Measurements from ENCODE around the gene PFN3. TPM values are rescaled to one million over a fixed set of nuclear protein-coding genes. Genes with fewer than 3 reads are reported as not detected.
A peak's percentile ranks its signal among the peaks of the same experiment; 100 is the strongest.

Gene PFN3
- total RNA-seq, 2 donors from 2014 or later, result not detected

DNA sequence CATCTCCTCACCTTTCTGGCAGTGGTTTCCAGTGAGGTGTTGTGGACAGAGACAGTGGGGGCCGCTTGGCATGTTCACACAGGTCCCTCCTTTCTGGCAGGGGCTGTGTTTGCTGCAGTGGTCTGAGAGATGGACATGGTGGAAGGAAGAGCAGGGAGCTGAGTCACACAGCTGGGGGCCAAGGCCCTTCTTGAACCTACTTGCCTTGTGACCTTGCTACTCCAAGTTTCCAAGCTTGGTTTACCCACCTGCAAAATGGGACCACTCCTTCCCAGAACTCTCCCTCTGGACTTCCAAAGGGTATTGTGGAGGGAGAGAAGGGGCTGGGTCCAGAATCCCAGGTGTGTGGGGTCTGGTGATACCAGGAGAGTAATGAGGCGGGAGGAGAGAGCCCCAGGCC is 4.9 kb upstream of the PFN3 start:
- Mint-ChIP-seq H3K36me3 (ENCODE audit: insufficient read depth in 2 of 2) (no peaks in the 10 kb centered on the region), H3K27me3 (ENCODE audit: low read depth) (peaks cover 23% of the 10 kb centered on the region), H3K4me1 (ENCODE audit: low read depth) (peaks cover 33% of the 10 kb centered on the region), H3K9me3 (no peaks in the 10 kb centered on the region), H3K27ac (no peak overlapping the region), H3K4me3 (peak overlapping the region; percentile 92 to 93)
- DNase-seq (no peak), ATAC-seq (replicated peaks in 1 of 2) (no peak)

DNA sequence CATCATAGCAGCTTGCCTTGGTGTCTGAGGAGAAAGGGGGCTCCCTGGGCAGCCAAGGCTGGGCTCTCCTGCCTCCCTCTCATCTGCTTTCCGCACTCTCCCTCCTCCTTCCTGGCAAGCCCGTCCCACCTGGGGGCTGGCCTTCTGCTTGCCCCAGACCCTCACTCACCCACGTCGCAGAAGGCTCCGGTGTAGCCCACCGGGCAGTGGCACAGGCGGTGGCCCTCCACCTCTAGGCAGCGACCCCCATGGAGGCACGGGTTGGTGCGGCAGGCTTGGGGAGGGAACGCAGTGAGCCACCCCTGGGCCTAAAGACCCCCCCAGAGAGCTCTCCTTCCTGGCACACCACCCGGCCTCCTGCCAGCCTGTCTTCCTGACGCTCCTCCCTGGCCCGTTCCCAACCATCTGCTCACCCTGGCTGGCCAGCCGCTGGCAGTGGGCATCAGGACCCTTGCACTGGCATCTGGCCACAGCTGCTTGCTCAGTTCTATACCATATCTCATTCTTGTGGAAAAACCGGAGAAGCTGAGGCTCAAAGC is 4.2 kb upstream of the PFN3 start:
- ATAC-seq (replicated peaks in 1 of 2), result no peak
- no peaks in the 10 kb centered on the region for H3K9me3 Mint-ChIP-seq
- H3K4me3 Mint-ChIP-seq, result peak overlapping the region; percentile 92 to 93
- DNase-seq, result no peak
- peaks cover 23% of the 10 kb centered on the region for H3K27me3 Mint-ChIP-seq (ENCODE audit: low read depth)
- H3K27ac Mint-ChIP-seq, result no peak overlapping the region
- no peaks in the 10 kb centered on the region for H3K36me3 Mint-ChIP-seq (ENCODE audit: insufficient read depth in 2 of 2)
- H3K4me1 Mint-ChIP-seq (ENCODE audit: low read depth), result peaks cover 32% of the 10 kb centered on the region

- Mint-ChIP-seq H3K27me3 (ENCODE audit: low read depth) (peaks cover 23% of the 10 kb centered on the region), H3K9me3 (no peaks in the 10 kb centered on the region), H3K36me3 (ENCODE audit: insufficient read depth in 2 of 2) (no peaks in the 10 kb centered on the region), H3K27ac (no peak overlapping the region), H3K4me3 (peak overlapping the region; percentile 92 to 93), H3K4me1 (ENCODE audit: low read depth) (peaks cover 32% of the 10 kb centered on the region)
- DNase-seq (peak; percentile 91 to 92), ATAC-seq (replicated peaks in 1 of 2) (peak; percentile 89 to 91)
Observed at GRCh38 chr5:177403792-177404640, 3.6 kb upstream of the PFN3 start.

- peak overlapping the region; percentile 92 to 93 for H3K4me3 Mint-ChIP-seq
- no peaks in the 10 kb centered on the region for H3K9me3 Mint-ChIP-seq
- ATAC-seq (replicated peaks in 1 of 2), result peak; percentile 40 to 46
- H3K4me1 Mint-ChIP-seq (ENCODE audit: low read depth), result peaks cover 32% of the 10 kb centered on the region
- no peaks in the 10 kb centered on the region for H3K36me3 Mint-ChIP-seq (ENCODE audit: insufficient read depth in 2 of 2)
- H3K27ac Mint-ChIP-seq, result no peak overlapping the region
- peaks cover 23% of the 10 kb centered on the region for H3K27me3 Mint-ChIP-seq (ENCODE audit: low read depth)
- peak; percentile 68 to 71 for DNase-seq
Observed at GRCh38 chr5:177403102-177403791, 2.8 kb upstream of the PFN3 start.

DNA sequence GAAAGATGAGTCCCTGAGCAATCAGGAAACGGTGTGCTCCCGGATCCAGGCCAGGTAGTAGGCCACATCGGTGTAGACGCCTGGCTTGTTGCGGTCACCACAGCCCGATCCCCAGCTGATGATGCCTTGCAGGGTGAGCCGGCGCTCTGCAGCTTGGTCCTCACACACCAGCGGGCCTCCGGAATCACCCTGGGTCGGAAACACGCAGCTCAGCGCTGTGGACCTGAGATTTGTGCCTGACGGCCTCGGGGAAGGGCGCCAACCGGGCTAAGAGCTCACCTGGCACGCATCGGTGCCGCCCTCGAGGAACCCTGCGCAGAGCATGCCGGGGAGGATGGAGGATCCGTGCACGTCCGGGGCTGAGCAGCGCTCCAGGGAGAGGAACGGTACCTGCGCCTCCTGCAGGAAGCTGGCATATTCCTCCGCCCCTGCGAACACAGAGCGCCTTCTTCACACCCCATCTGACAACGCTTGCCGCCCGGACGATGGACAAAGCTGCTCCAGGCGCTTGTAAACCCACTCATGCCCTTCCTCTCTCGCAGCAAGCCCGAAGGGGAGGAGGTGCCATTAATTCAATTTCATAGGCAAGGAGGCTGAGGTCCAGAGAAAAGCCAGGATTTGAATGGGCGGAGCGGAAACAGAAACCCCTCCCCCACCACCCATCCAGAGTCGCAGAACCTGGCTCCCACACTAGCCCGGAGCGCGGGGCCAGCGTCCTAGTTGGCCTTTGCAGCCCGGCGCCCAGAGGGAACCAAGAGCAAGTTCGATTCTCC is 2.0 kb upstream of the PFN3 start:
- H3K4me1 Mint-ChIP-seq (ENCODE audit: low read depth), result peaks cover 32% of the 10 kb centered on the region
- ATAC-seq (replicated peaks in 1 of 2), result peak; percentile 30 to 40
- H3K9me3 Mint-ChIP-seq, result no peaks in the 10 kb centered on the region
- no peaks in the 10 kb centered on the region for H3K36me3 Mint-ChIP-seq (ENCODE audit: insufficient read depth in 2 of 2)
- H3K27ac Mint-ChIP-seq, result no peak overlapping the region
- peaks cover 23% of the 10 kb centered on the region for H3K27me3 Mint-ChIP-seq (ENCODE audit: low read depth)
- peak; percentile 70 to 79 for DNase-seq
- peak overlapping the region; percentile 92 to 93 for H3K4me3 Mint-ChIP-seq

DNA sequence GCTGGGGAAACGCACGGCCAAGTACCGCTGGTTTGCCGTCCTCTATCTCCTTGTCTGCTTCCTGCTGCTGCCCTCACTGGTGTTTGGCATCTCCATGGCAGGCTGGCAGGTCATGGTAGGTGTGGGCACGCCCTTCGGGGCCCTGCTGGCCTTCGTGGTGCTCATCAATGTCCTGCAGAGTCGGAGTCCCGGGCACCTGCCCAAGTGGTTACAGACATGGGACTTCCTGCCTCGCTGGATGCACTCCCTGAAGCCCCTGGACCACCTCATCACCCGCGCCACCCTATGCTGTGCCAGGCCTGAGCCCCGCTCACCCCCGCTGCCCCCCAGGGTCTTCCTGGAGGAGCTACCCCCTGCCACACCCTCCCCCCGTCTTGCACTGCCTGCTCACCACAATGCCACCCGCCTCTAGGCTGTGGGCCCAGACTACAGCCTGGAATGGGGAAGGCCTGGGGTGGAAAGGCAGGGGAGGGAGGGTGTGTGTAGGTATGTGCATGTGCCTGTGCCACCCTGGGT is 2.5 kb downstream of the PFN3 start:
- DNase-seq, result no peak
- Mint-ChIP-seq H3K4me1 (ENCODE audit: low read depth) (peaks cover 12% of the 10 kb centered on the region), H3K4me3 (no peak overlapping the region), H3K27ac (no peak overlapping the region), H3K36me3 (ENCODE audit: insufficient read depth in 2 of 2) (no peaks in the 10 kb centered on the region), H3K27me3 (ENCODE audit: low read depth) (peaks cover 18% of the 10 kb centered on the region), H3K9me3 (no peaks in the 10 kb centered on the region)
- no peak for ATAC-seq (replicated peaks in 1 of 2)

DNA sequence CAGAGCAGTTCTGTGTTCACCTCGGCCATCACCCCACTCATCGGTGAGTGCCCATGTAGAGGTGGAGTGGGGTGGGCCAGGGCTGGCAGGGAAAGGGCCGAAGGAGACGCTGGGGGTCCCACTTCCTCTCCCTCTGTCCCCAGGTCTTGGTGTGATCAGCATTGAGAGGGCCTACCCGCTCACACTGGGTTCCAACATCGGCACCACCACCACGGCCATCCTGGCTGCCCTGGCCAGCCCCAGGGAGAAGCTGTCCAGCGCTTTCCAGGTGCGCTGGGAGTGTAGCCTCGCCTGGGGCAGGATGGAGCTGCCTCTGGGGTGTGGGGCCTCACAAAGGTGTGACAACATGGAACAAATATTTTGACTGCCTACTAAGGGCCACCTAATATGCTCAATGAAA is 3.7 kb downstream of the PFN3 start:
- ATAC-seq (replicated peaks in 1 of 2) (no peak), DNase-seq (no peak)
- no peaks in the 10 kb centered on the region for H3K9me3 Mint-ChIP-seq
- H3K27me3 Mint-ChIP-seq (ENCODE audit: low read depth), result peaks cover 7% of the 10 kb centered on the region
- H3K4me3 Mint-ChIP-seq, result no peak overlapping the region
- peaks cover 1% of the 10 kb centered on the region for H3K4me1 Mint-ChIP-seq (ENCODE audit: low read depth)
- no peaks in the 10 kb centered on the region for H3K36me3 Mint-ChIP-seq (ENCODE audit: insufficient read depth in 2 of 2)
- H3K27ac Mint-ChIP-seq, result no peak overlapping the region

- ATAC-seq (replicated peaks in 1 of 2), result no peak
- H3K36me3 Mint-ChIP-seq (ENCODE audit: insufficient read depth in 2 of 2), result no peaks in the 10 kb centered on the region
- H3K27me3 Mint-ChIP-seq (ENCODE audit: low read depth), result no peaks in the 10 kb centered on the region
- H3K4me1 Mint-ChIP-seq (ENCODE audit: low read depth), result peaks cover 8% of the 10 kb centered on the region
- H3K27ac Mint-ChIP-seq, result no peak overlapping the region
- no peaks in the 10 kb centered on the region for H3K9me3 Mint-ChIP-seq
- no peak overlapping the region for H3K4me3 Mint-ChIP-seq
- DNase-seq, result no peak
Observed at GRCh38 chr5:177396078-177396477, 4.4 kb downstream of the PFN3 start.

GRCh38 chr5:177393990-177394389 is 6.5 kb downstream of the PFN3 start:
- Mint-ChIP-seq H3K27me3 (ENCODE audit: low read depth) (no peaks in the 10 kb centered on the region), H3K4me3 (no peak overlapping the region), H3K9me3 (no peaks in the 10 kb centered on the region), H3K36me3 (ENCODE audit: insufficient read depth in 2 of 2) (no peaks in the 10 kb centered on the region), H3K4me1 (ENCODE audit: low read depth) (peaks cover 29% of the 10 kb centered on the region), H3K27ac (no peak overlapping the region)
- DNase-seq (no peak), ATAC-seq (replicated peaks in 1 of 2) (no peak)

GRCh38 chr5:177393206-177393765 is 7.2 kb downstream of the PFN3 start:
- Mint-ChIP-seq H3K9me3 (no peaks in the 10 kb centered on the region), H3K27me3 (ENCODE audit: low read depth) (no peaks in the 10 kb centered on the region), H3K4me3 (no peak overlapping the region), H3K36me3 (ENCODE audit: insufficient read depth in 2 of 2) (no peaks in the 10 kb centered on the region), H3K27ac (no peak overlapping the region), H3K4me1 (ENCODE audit: low read depth) (peaks cover 36% of the 10 kb centered on the region)
- DNase-seq (no peak), ATAC-seq (replicated peaks in 1 of 2) (no peak)

DNA sequence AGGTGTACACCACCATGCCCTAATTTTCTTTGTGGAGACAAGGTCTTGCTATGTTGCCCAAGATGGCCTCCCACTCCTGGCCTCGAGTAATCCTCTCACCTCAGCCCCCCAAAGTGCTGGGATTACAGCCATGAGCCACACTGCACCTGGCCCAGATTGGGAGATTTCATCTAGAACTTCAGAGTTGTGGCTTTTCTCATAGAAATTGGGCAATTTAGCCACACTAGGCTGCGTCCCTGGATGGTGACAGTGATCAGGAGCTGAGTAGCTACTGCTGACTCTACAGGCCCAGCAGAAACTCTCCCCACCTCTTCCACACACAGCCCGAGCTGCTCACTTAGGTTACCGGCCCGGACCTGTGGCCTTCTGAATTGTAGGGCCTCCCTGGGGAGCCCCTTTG is 7.7 kb downstream of the PFN3 start:
- Mint-ChIP-seq H3K4me1 (ENCODE audit: low read depth) (peaks cover 37% of the 10 kb centered on the region), H3K9me3 (no peaks in the 10 kb centered on the region), H3K36me3 (ENCODE audit: insufficient read depth in 2 of 2) (no peaks in the 10 kb centered on the region), H3K4me3 (no peak overlapping the region), H3K27me3 (ENCODE audit: low read depth) (no peaks in the 10 kb centered on the region), H3K27ac (no peak overlapping the region)
- DNase-seq (no peak), ATAC-seq (replicated peaks in 1 of 2) (no peak)

- no peaks in the 10 kb centered on the region for H3K9me3 Mint-ChIP-seq
- no peaks in the 10 kb centered on the region for H3K27me3 Mint-ChIP-seq (ENCODE audit: low read depth)
- peak overlapping the region; percentile 26 to 71 for H3K4me3 Mint-ChIP-seq
- DNase-seq (peak; percentile 87 to 91), ATAC-seq (replicated peaks in 1 of 2) (peak; percentile 59 to 63)
- H3K4me1 Mint-ChIP-seq (ENCODE audit: low read depth), result peaks cover 37% of the 10 kb centered on the region
- peak overlapping the region; percentile 78 for H3K27ac Mint-ChIP-seq
- no peaks in the 10 kb centered on the region for H3K36me3 Mint-ChIP-seq (ENCODE audit: insufficient read depth in 2 of 2)
Observed at GRCh38 chr5:177390363-177391300, 9.8 kb downstream of the PFN3 start.
